Glutamatergic neuron (in vitro differentiated cells): ENCODE results near the gene HACL1. TPM values are rescaled to one million over a fixed set of nuclear protein-coding genes. Genes with fewer than 3 reads are reported as not detected.

Experiments used
- DNase-seq: peaks from one replicate; pipeline ENCODE4 v3.0.0; 2022
- H3K27ac Mint-ChIP-seq: one replicate; pipeline ENCODE4 v1.8.0; 2020; ENCODE audit warnings: mild to moderate bottlenecking, mixed read lengths, inconsistent platforms; ENCODE audit not compliant: unreplicated experiment
- H3K27me3 Mint-ChIP-seq: one replicate; pipeline ENCODE4 v1.8.0; 2020; ENCODE audit warnings: mild to moderate bottlenecking, moderate library complexity, mixed read lengths, inconsistent platforms; ENCODE audit not compliant: unreplicated experiment
- H3K36me3 Mint-ChIP-seq: one replicate; pipeline ENCODE4 v1.8.0; 2020; ENCODE audit warnings: mild to moderate bottlenecking, mixed read lengths, inconsistent platforms; ENCODE audit not compliant: unreplicated experiment
- H3K4me1 Mint-ChIP-seq: one replicate; pipeline ENCODE4 v1.8.0; 2020; ENCODE audit warnings: mild to moderate bottlenecking, low read depth, mixed read lengths, inconsistent platforms; ENCODE audit not compliant: unreplicated experiment
- H3K4me3 Mint-ChIP-seq: one replicate; pipeline ENCODE4 v1.8.0; 2020; ENCODE audit warnings: mild to moderate bottlenecking, mixed read lengths, inconsistent platforms; ENCODE audit not compliant: unreplicated experiment
- H3K9me3 Mint-ChIP-seq: one replicate; pipeline ENCODE4 v1.8.0; 2020; ENCODE audit warnings: mild to moderate bottlenecking, moderate library complexity, mixed read lengths, inconsistent platforms; ENCODE audit not compliant: unreplicated experiment
- total RNA-seq: library from RNA; stranded (reverse); fragmentation: NEBNext Ultra II Directional; extraction: Animal tissue kit (Norgen Biotek cat#: 25700); gene quantifications from one replicate; pipeline ENCODE4 v1.2.1, GENCODE V29; 2021; ENCODE audit not compliant: unreplicated experiment
- TF ChIP-seq, protein P1 (sequence below): fragments of 200-600 bp; sonication (generic); IDR thresholded peaks from one replicate; pipeline ENCODE4 v1.5.0; 2021; ENCODE audit not compliant: partially characterized antibody, unreplicated experiment

Gene HACL1
- total RNA-seq, 1 donor from 2014 or later: 19.0 TPM

DNA sequence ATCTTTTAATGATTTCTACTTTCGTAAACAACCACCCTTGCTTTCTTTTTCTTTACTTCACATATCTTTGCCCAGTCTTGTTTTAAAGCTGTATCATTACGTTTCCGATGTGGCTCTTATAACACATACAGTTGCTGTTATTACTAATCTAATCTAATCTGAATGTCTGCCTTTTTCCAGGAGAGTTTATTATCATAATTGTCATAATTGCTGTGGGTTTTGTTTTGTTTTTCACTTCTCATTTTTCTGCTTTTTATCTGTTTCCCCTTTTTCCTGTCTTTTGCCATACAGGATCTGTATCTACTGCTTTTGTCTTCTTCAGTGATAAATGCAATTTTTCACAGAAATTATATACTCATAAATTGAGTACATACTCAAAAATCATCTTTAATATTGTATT is 24.9 kb downstream of the HACL1 start:
- Mint-ChIP-seq H3K27me3 (no peaks in the 10 kb centered on the region), H3K9me3 (peaks cover 2% of the 10 kb centered on the region), H3K4me1 (no peaks in the 10 kb centered on the region), H3K36me3 (no peaks in the 10 kb centered on the region), H3K4me3 (no peak overlapping the region), H3K27ac (no peak overlapping the region)
- DNase-seq: no peak
- TF ChIP-seq, protein P1, sequence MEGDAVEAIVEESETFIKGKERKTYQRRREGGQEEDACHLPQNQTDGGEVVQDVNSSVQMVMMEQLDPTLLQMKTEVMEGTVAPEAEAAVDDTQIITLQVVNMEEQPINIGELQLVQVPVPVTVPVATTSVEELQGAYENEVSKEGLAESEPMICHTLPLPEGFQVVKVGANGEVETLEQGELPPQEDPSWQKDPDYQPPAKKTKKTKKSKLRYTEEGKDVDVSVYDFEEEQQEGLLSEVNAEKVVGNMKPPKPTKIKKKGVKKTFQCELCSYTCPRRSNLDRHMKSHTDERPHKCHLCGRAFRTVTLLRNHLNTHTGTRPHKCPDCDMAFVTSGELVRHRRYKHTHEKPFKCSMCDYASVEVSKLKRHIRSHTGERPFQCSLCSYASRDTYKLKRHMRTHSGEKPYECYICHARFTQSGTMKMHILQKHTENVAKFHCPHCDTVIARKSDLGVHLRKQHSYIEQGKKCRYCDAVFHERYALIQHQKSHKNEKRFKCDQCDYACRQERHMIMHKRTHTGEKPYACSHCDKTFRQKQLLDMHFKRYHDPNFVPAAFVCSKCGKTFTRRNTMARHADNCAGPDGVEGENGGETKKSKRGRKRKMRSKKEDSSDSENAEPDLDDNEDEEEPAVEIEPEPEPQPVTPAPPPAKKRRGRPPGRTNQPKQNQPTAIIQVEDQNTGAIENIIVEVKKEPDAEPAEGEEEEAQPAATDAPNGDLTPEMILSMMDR: no peak

DNA sequence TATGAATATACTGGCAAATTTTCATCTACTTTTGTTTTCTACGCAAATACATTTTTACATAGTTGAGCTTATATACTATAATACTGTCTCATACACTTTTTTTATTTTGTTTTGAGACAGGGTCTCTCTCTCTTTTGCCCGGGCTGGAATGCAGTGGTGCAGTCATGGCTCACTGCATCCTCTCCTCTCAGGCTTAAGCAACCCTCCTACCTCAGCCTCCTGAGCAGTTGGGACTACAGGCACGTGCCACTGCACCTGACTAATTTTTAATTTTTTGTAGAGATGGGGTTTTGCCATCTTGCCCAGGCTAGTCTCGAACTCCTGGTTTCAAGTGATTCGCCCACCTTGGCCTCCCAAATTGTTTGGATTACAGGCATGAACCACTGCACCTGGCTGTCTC is 25.9 kb downstream of the HACL1 start:
- TF ChIP-seq, protein P1: no peak
- no peaks in the 10 kb centered on the region for H3K36me3 Mint-ChIP-seq
- no peak overlapping the region for H3K27ac Mint-ChIP-seq
- no peak overlapping the region for H3K4me3 Mint-ChIP-seq
- H3K27me3 Mint-ChIP-seq: no peaks in the 10 kb centered on the region
- H3K9me3 Mint-ChIP-seq: peaks cover 2% of the 10 kb centered on the region
- H3K4me1 Mint-ChIP-seq: no peaks in the 10 kb centered on the region
- no peak for DNase-seq

DNA sequence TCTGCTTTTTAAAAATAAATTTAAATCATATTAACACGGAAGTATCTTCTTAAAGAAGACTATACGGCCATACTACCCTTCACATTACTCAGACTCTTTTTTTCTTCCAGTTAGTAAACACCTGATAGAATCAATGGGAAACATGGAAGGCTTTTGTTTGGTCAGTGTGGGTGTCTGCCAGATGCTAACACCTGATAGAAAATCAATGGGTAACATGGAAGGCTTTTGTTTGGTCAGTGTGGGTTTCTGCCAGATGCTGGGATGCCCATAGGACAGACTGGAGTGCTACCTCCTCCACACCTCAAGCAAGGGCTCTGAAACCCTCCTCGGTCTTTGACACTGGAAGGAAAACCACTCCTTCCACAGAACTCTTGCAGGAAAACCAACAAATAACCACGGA is 29.2 kb downstream of the HACL1 start:
- H3K4me3 Mint-ChIP-seq: no peak overlapping the region
- DNase-seq: no peak
- peaks cover 2% of the 10 kb centered on the region for H3K9me3 Mint-ChIP-seq
- H3K27me3 Mint-ChIP-seq: no peaks in the 10 kb centered on the region
- no peak overlapping the region for H3K27ac Mint-ChIP-seq
- H3K4me1 Mint-ChIP-seq: no peaks in the 10 kb centered on the region
- no peaks in the 10 kb centered on the region for H3K36me3 Mint-ChIP-seq
- TF ChIP-seq, protein P1: no peak

DNA sequence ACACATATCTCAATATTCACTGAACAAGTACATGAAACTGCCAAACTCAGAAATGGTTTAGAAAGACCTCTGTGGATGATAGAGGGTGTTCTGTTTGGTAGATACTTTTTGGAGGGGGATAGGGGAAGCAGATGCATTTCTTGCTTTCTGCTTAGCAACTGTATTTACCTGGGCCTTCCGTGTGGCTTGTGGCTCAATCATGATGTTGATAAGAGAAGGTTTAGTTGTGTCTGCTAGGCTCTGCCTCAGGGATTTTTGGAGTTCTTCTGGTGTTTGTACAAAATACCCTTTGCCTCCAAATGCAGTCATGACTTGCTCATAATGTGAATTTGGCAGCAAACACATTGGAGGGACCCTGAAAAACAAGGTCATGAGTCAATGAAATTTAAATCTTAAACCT is 38.2 kb downstream of the HACL1 start:
- Mint-ChIP-seq H3K27ac (no peak overlapping the region), H3K4me1 (no peaks in the 10 kb centered on the region), H3K4me3 (no peak overlapping the region), H3K9me3 (peaks cover 1% of the 10 kb centered on the region), H3K36me3 (no peaks in the 10 kb centered on the region), H3K27me3 (no peaks in the 10 kb centered on the region)
- no peak for DNase-seq
- TF ChIP-seq, protein P1: no peak

DNA sequence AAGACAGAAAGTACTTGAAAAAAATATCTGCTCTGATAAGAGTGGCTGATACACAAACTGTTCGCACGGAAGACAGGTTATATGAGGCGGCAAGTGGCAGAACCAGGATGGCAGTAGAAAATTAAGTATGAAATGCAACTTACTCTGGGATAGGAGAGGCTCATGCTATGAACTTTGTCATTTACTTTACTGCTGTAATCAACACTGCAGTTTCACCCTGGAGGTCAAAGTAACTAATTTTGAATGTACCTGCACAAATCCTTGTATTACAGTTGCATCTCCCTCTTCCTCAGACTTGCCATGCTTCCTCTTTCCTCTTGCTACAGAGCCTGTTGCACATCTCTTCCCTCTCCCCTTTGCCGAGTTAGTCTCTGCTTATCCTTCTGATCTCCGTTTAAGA is 38.8 kb downstream of the HACL1 start:
- TF ChIP-seq, protein P1: no peak
- Mint-ChIP-seq H3K4me3 (no peak overlapping the region), H3K27me3 (no peaks in the 10 kb centered on the region), H3K27ac (no peak overlapping the region), H3K36me3 (no peaks in the 10 kb centered on the region), H3K9me3 (peaks cover 1% of the 10 kb centered on the region), H3K4me1 (no peaks in the 10 kb centered on the region)
- no peak for DNase-seq
